Ecto neural progenitor cell (in vitro differentiated cells): ENCODE measurements around the gene STUM.

Experiments
- DNase-seq: peaks from one replicate; pipeline ENCODE4 v3.0.0-alpha.2; 2018; ENCODE audit warnings: low spot score

The STUM gene

GRCh38 chr1:226640321-226641136 lies 92.0 kb downstream of the STUM start:
- DNase-seq, result no peak

- no peak for DNase-seq
Measured at GRCh38 chr1:226641671-226642231, 93.2 kb downstream of the STUM start.

GRCh38 chr1:226642421-226642820 lies 93.9 kb downstream of the STUM start:
- DNase-seq, result no peak

GRCh38 chr1:226643177-226643576 lies 94.6 kb downstream of the STUM start:
- DNase-seq, result no peak

GRCh38 chr1:226643611-226644540 lies 95.3 kb downstream of the STUM start:
- DNase-seq, result no peak

GRCh38 chr1:226644541-226645176 lies 96.1 kb downstream of the STUM start:
- DNase-seq, result no peak

GRCh38 chr1:226645279-226645976 lies 96.9 kb downstream of the STUM start:
- DNase-seq, result no peak

- no peak for DNase-seq
Measured at GRCh38 chr1:226646026-226646869, 97.7 kb downstream of the STUM start.

- DNase-seq, result no peak
Measured at GRCh38 chr1:226646870-226647449, 98.4 kb downstream of the STUM start.

GRCh38 chr1:226647719-226648118 lies 99.2 kb downstream of the STUM start:
- DNase-seq, result no peak

- no peak for DNase-seq
Measured at GRCh38 chr1:226648421-226648820, 99.9 kb downstream of the STUM start.

- no peak for DNase-seq
Measured at GRCh38 chr1:226649244-226649643, 100.7 kb downstream of the STUM start.

- no peak for DNase-seq
Measured at GRCh38 chr1:226649780-226650179, 101.2 kb downstream of the STUM start.

GRCh38 chr1:226650236-226650841 lies 101.8 kb downstream of the STUM start:
- no peak for DNase-seq

- DNase-seq, result no peak
Measured at GRCh38 chr1:226651041-226651731, 102.6 kb downstream of the STUM start.

- DNase-seq, result no peak
Measured at GRCh38 chr1:226651732-226652105, 103.2 kb downstream of the STUM start.

- DNase-seq, result no peak
Measured at GRCh38 chr1:226652613-226653012, 104.0 kb downstream of the STUM start.

GRCh38 chr1:226653311-226653921 lies 104.9 kb downstream of the STUM start:
- DNase-seq, result no peak
